Measurements from ENCODE around the gene REC114.
"Not testable (repeated sequence)": the region's sequence is repeated elsewhere in the genome, so short reads cannot be mapped to it uniquely, and the experiment has no call there.

REC114 gene

DNA sequence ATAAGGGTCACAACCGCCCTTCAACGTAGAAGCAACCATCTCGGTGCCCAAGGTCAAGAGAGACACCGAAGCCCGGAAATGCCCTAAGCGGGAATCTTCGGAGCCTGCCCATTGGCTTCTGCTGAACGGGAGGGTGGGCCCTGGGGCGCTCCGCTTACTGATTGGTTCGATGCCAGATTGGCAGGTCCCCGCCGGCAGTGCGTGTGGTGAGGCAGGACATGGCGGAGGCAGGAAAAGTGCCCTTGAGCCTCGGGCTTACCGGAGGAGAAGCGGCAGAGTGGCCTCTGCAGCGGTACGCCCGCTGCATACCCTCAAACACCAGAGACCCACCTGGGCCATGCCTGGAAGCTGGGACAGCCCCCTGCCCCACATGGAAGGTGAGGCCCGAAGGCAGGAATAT, at the start of gene REC114:
Gene REC114, plus strand, starts transcription at position 197 of the 400 bp plus-strand sequence. Its CDS starts 22 bp downstream, at position 219.
- DNase-seq = no peak

- DNase-seq = no peak
Observed at GRCh38 chr15:73393336-73393735, 49.6 kb upstream of the REC114 start.

GRCh38 chr15:73394782-73395181, 48.2 kb upstream of the REC114 start:
- DNase-seq = no peak

GRCh38 chr15:73395671-73396070, 47.3 kb upstream of the REC114 start:
- no peak for DNase-seq

- DNase-seq = no peak
Observed at GRCh38 chr15:73397461-73397860, 45.5 kb upstream of the REC114 start.

- no peak for DNase-seq
Observed at GRCh38 chr15:73398861-73399260, 44.1 kb upstream of the REC114 start.

DNA sequence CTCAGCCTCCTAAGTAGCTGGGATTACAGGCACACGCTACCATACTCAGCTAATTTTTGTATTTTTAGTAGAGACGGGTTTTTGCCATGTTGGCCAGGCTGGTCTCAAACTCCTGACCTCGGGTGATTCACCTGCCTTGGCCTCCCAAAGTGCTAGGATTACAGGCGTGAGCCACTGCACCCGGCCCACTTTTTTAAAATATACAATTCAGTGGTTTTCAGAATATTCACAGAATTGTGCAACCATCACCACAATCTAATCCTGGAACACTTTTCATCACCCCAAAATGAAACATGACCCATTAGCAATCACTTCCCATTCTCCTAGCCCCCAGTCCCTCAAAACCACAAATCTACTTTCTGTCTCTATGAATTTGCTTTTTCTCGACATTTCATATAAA, 42.7 kb upstream of the REC114 start:
- DNase-seq = not testable (repeated sequence)

DNA sequence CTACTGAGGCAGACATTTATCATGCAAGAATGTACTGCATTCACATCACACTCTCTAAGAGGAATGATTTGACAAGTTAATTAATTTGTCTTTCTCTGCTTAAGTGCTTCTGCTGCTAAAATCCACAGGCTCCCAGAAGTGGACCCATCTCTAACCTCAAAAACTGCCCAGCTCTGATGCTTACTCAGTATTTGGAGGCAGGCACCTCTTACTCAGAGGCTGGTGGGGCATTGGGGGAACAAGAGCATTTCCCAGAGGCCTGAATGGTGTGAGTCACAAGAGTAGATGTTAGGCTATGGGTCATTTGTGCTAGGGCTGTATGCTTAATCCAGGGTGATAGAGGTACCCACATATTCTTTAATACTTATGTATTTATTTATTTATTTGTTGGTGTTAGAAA, 39.8 kb upstream of the REC114 start:
- DNase-seq = no peak

DNA sequence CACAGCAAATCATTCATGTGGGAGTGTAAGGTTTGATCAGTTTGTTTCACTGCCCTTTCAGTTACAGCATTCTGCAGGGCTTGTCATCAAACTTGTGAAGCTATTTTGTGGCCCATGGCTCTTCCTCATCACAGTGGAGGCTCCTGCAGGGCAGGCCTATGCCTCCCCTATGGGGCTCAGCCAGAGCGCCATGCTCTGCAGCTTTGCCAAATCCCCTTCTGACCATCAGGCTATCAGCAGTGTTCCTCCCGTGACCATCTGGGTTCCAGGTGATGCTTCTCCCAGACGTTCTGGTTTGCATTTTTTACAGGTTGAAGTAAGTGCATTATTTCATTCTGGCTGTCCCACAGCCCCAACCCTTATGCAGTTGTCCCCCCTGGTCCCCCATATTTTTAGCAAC, 28.1 kb upstream of the REC114 start:
- DNase-seq = no peak

DNA sequence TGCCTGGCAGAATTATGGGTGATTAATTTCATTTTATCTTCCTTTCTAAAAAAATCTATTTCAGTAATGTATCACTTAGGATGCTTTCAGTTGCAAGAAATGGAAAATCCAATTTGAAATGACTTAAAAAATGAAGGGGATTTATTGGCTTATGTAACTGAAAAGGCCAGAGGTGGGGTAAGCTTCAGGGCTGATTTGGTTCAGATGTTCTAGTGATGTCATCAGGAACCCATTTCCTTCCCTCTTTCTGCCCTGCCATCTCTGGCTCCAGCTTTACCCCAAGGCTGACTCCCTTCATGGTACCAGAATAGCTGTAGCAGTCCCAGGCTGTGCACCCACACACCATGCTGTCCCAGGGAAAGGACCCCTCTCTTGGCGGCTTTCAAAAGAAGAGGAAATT, 18.5 kb upstream of the REC114 start:
- DNase-seq = no peak

GRCh38 chr15:73425510-73425909, 17.5 kb upstream of the REC114 start:
- DNase-seq = no peak

DNA sequence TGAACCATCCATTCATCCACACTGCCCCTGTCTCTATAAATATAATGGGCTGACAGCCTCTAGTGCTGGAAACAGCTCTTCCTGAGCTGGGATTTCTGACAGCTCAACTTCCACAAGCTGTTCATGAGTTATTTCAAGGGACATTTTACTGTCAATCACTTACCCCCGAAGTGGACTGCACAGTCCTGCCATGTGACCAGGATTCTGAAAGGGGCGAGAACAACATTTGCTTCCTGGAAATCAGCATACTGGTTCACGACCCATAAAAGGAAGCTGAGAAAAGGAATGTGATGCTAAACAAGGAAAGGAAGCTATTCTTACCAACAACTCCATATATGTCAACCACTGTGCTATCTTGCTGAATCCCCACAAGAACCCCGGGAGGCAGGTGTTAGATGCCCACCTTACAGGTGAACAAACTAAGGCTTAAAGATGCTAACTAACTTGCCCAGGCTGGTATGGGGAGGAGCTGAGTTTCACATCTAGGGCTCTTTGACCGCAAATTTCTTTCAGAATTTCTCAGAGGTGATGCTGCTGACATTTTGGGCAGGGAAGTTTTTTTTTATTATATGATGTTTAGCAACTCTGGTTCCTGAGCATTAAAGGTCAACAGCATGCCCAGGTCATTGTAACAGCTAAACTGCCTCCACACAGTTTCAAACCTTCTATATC, 16.5 kb upstream of the REC114 start:
- DNase-seq = no peak

DNA sequence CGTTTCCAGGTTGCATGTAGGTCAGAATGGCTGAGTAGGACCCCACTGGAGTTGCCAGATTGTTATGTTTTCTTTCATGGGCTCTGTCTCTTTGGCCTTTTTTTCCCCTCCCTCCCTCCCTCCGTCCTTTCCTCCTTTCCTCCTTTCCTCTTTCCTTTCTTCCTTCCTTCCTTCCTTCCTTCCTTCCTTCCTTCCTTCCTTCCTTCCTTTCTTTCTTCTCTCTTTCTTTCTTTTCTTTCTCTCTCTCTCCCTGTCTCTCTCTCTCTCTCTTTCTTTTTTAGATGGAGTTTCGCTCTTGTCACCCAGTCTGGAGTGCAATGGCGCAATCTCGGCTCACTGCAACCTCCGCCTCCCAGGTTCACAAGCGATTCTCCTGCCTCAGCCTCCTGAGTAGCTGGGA, 11.6 kb upstream of the REC114 start:
- not testable (repeated sequence) for DNase-seq

DNA sequence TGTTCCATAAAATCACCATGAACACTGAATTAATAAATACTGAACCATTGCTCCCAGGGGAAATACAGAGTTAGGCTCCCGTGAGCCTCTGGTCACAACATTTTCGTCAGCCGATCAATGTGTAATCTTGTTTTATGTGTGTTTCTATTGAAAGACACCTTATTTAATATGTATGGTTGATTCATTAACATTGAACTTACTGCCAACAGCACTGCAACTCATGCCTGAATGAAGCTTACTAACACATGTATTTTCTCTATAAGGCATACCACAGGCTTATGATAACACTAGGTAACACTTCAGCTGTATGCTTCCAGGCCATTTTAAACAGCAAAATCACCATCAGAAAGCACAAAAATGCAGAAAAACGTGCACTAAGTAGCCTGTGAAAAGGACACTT, 9.1 kb upstream of the REC114 start:
- DNase-seq = no peak

GRCh38 chr15:73436613-73437012, 6.4 kb upstream of the REC114 start:
- no peak for DNase-seq

GRCh38 chr15:73437543-73438109, 5.3 kb upstream of the REC114 start:
- no peak for DNase-seq

DNA sequence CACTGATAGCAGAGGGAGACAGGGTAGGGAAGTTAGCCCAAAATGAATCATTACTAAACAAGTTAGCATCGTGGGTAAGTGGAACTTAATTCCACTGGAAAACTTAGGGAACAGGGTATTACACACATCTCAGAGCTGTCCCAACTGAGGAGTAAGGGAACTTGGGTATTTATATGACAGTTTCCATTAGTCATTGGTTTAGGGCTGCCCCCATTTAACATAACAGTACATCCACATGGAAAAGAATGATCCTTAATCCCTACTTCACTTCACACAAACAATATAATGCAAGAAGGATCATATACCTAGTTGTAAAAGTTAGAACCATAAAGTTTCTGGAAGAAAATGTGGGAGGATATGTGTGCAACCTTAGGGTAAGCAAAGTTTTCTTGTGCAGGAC, 4.3 kb upstream of the REC114 start:
- DNase-seq = no peak

GRCh38 chr15:73440571-73440970, 2.4 kb upstream of the REC114 start:
- no peak for DNase-seq

- DNase-seq = no peak
Observed at GRCh38 chr15:73442421-73442820, 543 bp upstream of the REC114 start.

DNA sequence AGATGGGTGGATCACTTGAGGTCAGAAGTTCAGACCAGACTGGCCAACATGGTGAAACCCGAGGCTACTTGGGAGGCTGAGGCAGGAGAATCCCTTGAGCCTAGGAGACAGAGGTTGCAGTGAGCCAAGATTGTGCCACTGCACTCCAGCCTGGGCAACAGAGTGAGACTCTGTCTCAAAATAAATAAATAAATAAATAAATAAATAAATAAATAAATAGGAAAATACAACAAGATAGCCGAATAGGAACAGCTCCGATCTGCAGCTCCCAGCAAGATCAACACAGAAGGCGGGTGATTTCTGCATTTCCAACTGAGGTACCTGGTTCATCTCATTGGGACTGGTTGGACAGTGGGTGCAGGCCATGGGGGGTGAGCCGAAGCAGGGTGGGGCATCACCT, 4.5 kb downstream of the REC114 start:
- DNase-seq = not testable (repeated sequence)

DNA sequence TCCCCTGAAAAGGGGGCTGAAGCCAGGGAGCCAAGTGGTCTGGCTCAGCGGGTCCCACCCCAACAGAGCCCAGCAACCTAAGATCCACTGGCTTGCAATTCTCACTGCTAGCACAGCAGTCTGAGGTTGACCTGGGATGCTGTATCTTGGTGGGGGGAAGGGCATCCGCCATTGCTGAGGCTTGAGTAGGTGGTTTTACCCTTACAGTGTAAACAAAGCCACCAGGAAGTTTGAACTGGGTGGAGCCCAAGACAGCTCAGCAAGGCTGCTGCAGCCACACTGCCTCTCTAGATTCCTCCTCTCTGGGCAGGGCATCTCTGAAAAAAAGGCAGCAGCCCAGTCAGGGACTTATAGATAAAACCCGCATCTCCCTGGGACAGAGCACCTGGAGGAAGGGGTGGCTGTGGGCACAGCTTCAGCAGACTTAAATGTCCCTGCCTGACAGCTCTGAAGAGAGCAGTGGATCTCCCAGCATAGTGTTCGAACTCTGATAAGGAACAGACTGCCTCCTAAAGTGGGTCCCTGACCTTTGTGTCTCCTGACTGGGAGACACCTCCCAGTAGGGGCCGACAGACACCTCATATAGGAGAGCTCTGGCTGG, 5.3 kb downstream of the REC114 start:
- not testable (repeated sequence) for DNase-seq

- DNase-seq = not testable (repeated sequence)
Observed at GRCh38 chr15:73449980-73450379, 7.0 kb downstream of the REC114 start.

- no peak for DNase-seq
Observed at GRCh38 chr15:73454096-73454495, 11.1 kb downstream of the REC114 start.

- no peak for DNase-seq
Observed at GRCh38 chr15:73455876-73456275, 12.9 kb downstream of the REC114 start.

GRCh38 chr15:73457334-73457733, 14.4 kb downstream of the REC114 start:
- DNase-seq = no peak
